Mammary epithelial cell (primary cell): ENCODE measurements around the gene LIN37.

Experiments
- EZH2 ChIP-seq: IDR thresholded peaks from 2 replicates; pipeline ENCODE4 v1.6.1; 2012; ENCODE audit warnings: low read length, inconsistent platforms, borderline replicate concordance
- TF ChIP-seq, protein P1 (sequence below), 2 donors: IDR thresholded peaks in 1 of 2; conservative IDR thresholded peaks in 1 of 2; 2 replicates each; pipeline ENCODE4 v1.5.1; 2011 to 2012; ENCODE audit warnings: inconsistent platforms in 2 of 2, low read length in 2 of 2, mild to moderate bottlenecking in 2 of 2, control low read depth in 1 of 2, low read depth in 1 of 2; ENCODE audit not compliant: insufficient read depth in 1 of 2; ENCODE audit errors: extremely low read depth in 1 of 2

DNA sequence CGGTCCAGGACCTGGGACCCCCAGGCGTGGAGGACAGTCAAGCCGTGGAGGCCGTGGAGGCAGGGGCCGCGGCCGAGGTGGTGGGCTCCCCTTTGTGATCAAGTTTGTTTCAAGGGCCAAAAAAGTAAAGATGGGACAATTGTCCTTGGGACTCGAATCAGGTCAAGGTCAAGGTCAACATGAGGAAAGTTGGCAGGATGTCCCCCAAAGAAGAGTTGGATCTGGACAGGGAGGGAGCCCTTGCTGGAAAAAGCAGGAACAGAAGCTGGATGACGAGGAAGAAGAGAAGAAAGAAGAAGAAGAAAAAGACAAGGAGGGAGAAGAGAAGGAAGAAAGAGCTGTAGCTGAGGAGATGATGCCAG is 28.2 kb upstream of the LIN37 start:
- TF ChIP-seq EZH2: no peak
- TF ChIP-seq, protein P1, sequence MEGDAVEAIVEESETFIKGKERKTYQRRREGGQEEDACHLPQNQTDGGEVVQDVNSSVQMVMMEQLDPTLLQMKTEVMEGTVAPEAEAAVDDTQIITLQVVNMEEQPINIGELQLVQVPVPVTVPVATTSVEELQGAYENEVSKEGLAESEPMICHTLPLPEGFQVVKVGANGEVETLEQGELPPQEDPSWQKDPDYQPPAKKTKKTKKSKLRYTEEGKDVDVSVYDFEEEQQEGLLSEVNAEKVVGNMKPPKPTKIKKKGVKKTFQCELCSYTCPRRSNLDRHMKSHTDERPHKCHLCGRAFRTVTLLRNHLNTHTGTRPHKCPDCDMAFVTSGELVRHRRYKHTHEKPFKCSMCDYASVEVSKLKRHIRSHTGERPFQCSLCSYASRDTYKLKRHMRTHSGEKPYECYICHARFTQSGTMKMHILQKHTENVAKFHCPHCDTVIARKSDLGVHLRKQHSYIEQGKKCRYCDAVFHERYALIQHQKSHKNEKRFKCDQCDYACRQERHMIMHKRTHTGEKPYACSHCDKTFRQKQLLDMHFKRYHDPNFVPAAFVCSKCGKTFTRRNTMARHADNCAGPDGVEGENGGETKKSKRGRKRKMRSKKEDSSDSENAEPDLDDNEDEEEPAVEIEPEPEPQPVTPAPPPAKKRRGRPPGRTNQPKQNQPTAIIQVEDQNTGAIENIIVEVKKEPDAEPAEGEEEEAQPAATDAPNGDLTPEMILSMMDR (conservative IDR thresholded peaks at IDR 0.05 in 1 of 2, IDR thresholded peaks at IDR 0.05 in 1 of 2; ENCODE audit: extremely low read depth in 1 of 2, insufficient read depth in 1 of 2, low read depth in 1 of 2, low read length in 2 of 2): no peak
